Measurements from ENCODE around the gene SNRPA.
A peak's percentile ranks its signal among the peaks of the same experiment; 100 is the strongest.
"Not testable (repeated sequence)": the region's sequence is repeated elsewhere in the genome, so short reads cannot be mapped to it uniquely, and the experiment has no call there.

Gene SNRPA

GRCh38 chr19:40807147-40808020 is 56.4 kb downstream of the SNRPA start:
- TF ChIP-seq, protein P1, sequence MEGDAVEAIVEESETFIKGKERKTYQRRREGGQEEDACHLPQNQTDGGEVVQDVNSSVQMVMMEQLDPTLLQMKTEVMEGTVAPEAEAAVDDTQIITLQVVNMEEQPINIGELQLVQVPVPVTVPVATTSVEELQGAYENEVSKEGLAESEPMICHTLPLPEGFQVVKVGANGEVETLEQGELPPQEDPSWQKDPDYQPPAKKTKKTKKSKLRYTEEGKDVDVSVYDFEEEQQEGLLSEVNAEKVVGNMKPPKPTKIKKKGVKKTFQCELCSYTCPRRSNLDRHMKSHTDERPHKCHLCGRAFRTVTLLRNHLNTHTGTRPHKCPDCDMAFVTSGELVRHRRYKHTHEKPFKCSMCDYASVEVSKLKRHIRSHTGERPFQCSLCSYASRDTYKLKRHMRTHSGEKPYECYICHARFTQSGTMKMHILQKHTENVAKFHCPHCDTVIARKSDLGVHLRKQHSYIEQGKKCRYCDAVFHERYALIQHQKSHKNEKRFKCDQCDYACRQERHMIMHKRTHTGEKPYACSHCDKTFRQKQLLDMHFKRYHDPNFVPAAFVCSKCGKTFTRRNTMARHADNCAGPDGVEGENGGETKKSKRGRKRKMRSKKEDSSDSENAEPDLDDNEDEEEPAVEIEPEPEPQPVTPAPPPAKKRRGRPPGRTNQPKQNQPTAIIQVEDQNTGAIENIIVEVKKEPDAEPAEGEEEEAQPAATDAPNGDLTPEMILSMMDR (IDR thresholded peaks at IDR 0.05; ENCODE audit: low read depth, low read length, missing control alignments), result peak; percentile 34
- no peak overlapping the region for H3K4me3 ChIP-seq (ENCODE audit: low read depth, low read length)

GRCh38 chr19:40808021-40808325 is 57.0 kb downstream of the SNRPA start:
- H3K4me3 ChIP-seq (ENCODE audit: low read depth, low read length), result no peak overlapping the region
- DNase-seq (ENCODE audit: low read depth), result no peak
- TF ChIP-seq, protein P1 (IDR thresholded peaks at IDR 0.05; ENCODE audit: low read depth, low read length, missing control alignments), result no peak

More at GRCh38 chr19:40807147-40808020, 56.4 kb downstream of the SNRPA start:
- no peak for DNase-seq (ENCODE audit: low read depth)

- H3K4me3 ChIP-seq (ENCODE audit: low read depth, low read length), result no peak overlapping the region
- DNase-seq (ENCODE audit: low read depth), result no peak
- TF ChIP-seq, protein P1 (IDR thresholded peaks at IDR 0.05; ENCODE audit: low read depth, low read length, missing control alignments), result no peak
Measured at GRCh38 chr19:40808497-40808896, 57.5 kb downstream of the SNRPA start.

GRCh38 chr19:40809358-40810086 is 58.5 kb downstream of the SNRPA start:
- DNase-seq (ENCODE audit: low read depth), result no peak
- no peak overlapping the region for H3K4me3 ChIP-seq (ENCODE audit: low read depth, low read length)
- TF ChIP-seq, protein P1 (IDR thresholded peaks at IDR 0.05; ENCODE audit: low read depth, low read length, missing control alignments), result no peak

DNA sequence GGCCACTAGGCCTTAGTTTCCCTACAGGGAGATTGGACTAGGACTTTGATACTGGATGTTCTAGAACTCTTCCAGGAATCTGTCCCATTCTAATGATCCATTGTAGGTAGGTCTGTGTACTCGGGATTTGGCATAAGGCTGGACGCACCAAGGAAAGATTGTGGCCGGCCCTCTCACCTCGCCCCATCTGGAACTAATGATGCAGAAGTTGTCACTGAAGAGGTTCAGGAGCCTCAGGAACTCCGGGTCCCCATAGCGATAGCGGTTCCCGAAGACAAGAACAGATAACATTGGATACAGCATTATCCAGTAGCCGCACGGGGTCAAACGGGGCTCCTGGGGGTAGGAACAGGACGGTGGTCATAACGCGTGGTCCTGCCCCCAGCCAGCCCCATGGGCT is 59.2 kb downstream of the SNRPA start:
- TF ChIP-seq, protein P1 (IDR thresholded peaks at IDR 0.05; ENCODE audit: low read depth, low read length, missing control alignments), result no peak
- no peak for DNase-seq (ENCODE audit: low read depth)
- H3K4me3 ChIP-seq (ENCODE audit: low read depth, low read length), result no peak overlapping the region

- not testable (repeated sequence) for DNase-seq (ENCODE audit: low read depth)
- peak overlapping the region; percentile 53 for H3K4me3 ChIP-seq (ENCODE audit: low read depth, low read length)
Measured at GRCh38 chr19:40810649-40811408, 59.8 kb downstream of the SNRPA start.

Data from GM12864 (cell line).